ENCODE results near the gene USP1.

Gene USP1

GRCh38 chr1:62435231-62436038 lies 1.4 kb upstream of the USP1 start:
- H2AFZ ChIP-seq (ENCODE audit: low read length) = peak overlapping the region; percentile 94
- H3K9ac ChIP-seq (ENCODE audit: low read length) = peak overlapping the region; percentile 99
- peak overlapping the region; percentile 100 for H3K27ac ChIP-seq (ENCODE audit: low read length)
- H3K4me3 ChIP-seq (ENCODE audit: low read length) = peak overlapping the region; percentile 79
- H4K20me1 ChIP-seq (ENCODE audit: insufficient read depth, low read length) = peaks cover 12% of the 10 kb centered on the region
- H3F3A ChIP-seq (ENCODE audit: insufficient read depth, low read length) = peaks cover 21% of the 10 kb centered on the region
- H3K27me3 ChIP-seq (replicated peaks; ENCODE audit: insufficient read depth, low read length) = no peaks in the 10 kb centered on the region
- peak overlapping the region; percentile 89 for H3K4me2 ChIP-seq (ENCODE audit: low read depth, low read length)
- peaks cover 39% of the 10 kb centered on the region for H3K79me2 ChIP-seq (ENCODE audit: low read length)
- no peak for DNase-seq
- no peaks in the 10 kb centered on the region for H3K9me3 ChIP-seq (replicated peaks; ENCODE audit: insufficient read depth, low read length)
- H3K4me1 ChIP-seq (ENCODE audit: low read length) = 0 out of 2 replicates have a peak, but pooled peaks cover 13% of the 10 kb centered on the region
- no peaks in the 10 kb centered on the region for H3K36me3 ChIP-seq (replicated peaks; ENCODE audit: insufficient read depth, low read length)
- H3K9me2 ChIP-seq (replicated peaks; ENCODE audit: insufficient read depth, low read length) = no peaks in the 10 kb centered on the region
- TF ChIP-seq, protein P1, sequence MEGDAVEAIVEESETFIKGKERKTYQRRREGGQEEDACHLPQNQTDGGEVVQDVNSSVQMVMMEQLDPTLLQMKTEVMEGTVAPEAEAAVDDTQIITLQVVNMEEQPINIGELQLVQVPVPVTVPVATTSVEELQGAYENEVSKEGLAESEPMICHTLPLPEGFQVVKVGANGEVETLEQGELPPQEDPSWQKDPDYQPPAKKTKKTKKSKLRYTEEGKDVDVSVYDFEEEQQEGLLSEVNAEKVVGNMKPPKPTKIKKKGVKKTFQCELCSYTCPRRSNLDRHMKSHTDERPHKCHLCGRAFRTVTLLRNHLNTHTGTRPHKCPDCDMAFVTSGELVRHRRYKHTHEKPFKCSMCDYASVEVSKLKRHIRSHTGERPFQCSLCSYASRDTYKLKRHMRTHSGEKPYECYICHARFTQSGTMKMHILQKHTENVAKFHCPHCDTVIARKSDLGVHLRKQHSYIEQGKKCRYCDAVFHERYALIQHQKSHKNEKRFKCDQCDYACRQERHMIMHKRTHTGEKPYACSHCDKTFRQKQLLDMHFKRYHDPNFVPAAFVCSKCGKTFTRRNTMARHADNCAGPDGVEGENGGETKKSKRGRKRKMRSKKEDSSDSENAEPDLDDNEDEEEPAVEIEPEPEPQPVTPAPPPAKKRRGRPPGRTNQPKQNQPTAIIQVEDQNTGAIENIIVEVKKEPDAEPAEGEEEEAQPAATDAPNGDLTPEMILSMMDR (IDR thresholded peaks at IDR 0.05; ENCODE audit: low read length) = no peak
- TF ChIP-seq EZH2 (optimal IDR thresholded peaks at IDR 0.05; ENCODE audit: low read depth, low read length) = no peak
- TF ChIP-seq EZH2phosphoT487 (IDR thresholded peaks at IDR 0.05; ENCODE audit: low read length) = no peak

DNA sequence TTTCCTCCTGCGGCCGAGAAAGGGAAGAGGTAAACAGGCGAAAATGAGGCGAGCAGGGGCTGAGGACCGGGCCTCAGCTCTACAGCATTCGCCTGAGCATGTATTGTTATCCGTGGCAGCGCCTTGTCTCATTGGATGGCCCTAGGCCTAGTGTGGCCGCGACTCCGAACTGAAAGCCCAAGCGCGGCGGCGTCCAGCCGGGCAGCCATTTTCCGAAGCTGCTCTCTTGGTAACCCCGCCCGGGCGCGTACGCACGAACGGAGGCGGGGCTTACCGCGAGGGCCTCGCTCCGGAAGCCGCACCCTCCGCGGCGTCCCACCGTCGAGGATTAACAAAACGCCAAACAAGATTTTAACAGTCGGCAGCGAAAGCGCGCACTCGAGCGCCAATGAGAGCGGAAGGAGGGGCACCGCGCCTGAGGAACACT lies 797 bp upstream of the USP1 start:
- TF ChIP-seq, protein P1 (IDR thresholded peaks at IDR 0.05; ENCODE audit: low read length) = no peak
- TF ChIP-seq EZH2phosphoT487 (IDR thresholded peaks at IDR 0.05; ENCODE audit: low read length) (no peak), EZH2 (optimal IDR thresholded peaks at IDR 0.05; ENCODE audit: low read depth, low read length) (no peak)
- peaks cover 45% of the 10 kb centered on the region for H3K79me2 ChIP-seq (ENCODE audit: low read length)
- no peak for DNase-seq

DNA sequence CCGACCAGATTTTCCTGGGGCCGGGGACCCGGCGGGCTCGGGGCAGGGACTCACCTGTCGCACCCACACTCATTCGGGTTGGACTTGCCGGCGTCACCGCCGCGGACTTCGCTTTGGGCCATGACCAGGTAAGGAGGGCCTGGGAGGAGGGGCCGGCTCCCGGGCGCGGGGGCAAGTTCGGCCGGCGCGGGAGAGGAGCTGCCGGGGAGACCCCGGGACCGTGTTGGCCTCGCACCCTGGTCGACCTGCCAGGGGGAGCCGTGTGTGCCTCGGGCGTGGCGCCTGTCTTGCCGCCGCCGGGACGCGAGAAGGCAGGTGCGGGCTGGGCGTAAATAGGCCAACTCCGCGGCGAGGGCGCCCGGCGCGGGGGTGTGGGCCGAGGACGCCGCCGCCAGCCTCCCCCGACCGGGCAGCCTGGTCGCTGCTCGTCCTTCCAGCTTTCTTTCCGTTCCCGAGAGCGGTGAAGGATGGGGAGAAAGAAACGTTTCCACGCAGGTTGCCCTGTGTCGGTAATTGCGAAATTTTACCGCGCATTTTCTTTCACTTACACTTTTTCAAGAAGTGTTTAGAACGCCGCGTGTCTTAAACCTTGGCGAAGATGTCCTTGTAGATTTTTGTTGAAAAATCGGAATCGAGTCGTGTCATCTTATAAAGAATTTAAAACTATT lies 558 bp downstream of the USP1 start:
- TF ChIP-seq EZH2phosphoT487 (IDR thresholded peaks at IDR 0.05; ENCODE audit: low read length) (no peak), EZH2 (optimal IDR thresholded peaks at IDR 0.05; ENCODE audit: low read depth, low read length) (no peak)
- TF ChIP-seq, protein P1 (IDR thresholded peaks at IDR 0.05; ENCODE audit: low read length) = no peak
- Histone ChIP-seq H3K4me1 (ENCODE audit: low read length) (0 out of 2 replicates have a peak, but pooled peaks cover 13% of the 10 kb centered on the region), H2AFZ (ENCODE audit: low read length) (peak overlapping the region; percentile 94), H3K9ac (ENCODE audit: low read length) (peak overlapping the region; percentile 99), H3K79me2 (ENCODE audit: low read length) (peaks cover 59% of the 10 kb centered on the region), H3K4me3 (ENCODE audit: low read length) (peak overlapping the region; percentile 79), H4K20me1 (ENCODE audit: insufficient read depth, low read length) (peaks cover 26% of the 10 kb centered on the region), H3K9me2 (replicated peaks; ENCODE audit: insufficient read depth, low read length) (no peaks in the 10 kb centered on the region), H3K27ac (ENCODE audit: low read length) (peak overlapping the region; percentile 100), H3K4me2 (ENCODE audit: low read depth, low read length) (peak overlapping the region; percentile 89), H3K9me3 (replicated peaks; ENCODE audit: insufficient read depth, low read length) (no peaks in the 10 kb centered on the region), H3K27me3 (replicated peaks; ENCODE audit: insufficient read depth, low read length) (no peaks in the 10 kb centered on the region), H3F3A (ENCODE audit: insufficient read depth, low read length) (peaks cover 21% of the 10 kb centered on the region), H3K36me3 (replicated peaks; ENCODE audit: insufficient read depth, low read length) (peaks cover 12% of the 10 kb centered on the region; the same call in 1 of the 2 replicates)
- peak; percentile 28 for DNase-seq

More for the DNA sequence above, 797 bp upstream of the USP1 start:
- H2AFZ ChIP-seq (ENCODE audit: low read length) = peak overlapping the region; percentile 94
- 0 out of 2 replicates have a peak, but pooled peaks cover 5% of the 10 kb centered on the region for H3K36me3 ChIP-seq (replicated peaks; ENCODE audit: insufficient read depth, low read length)
- H3K9me3 ChIP-seq (replicated peaks; ENCODE audit: insufficient read depth, low read length) = no peaks in the 10 kb centered on the region
- peak overlapping the region; percentile 99 for H3K9ac ChIP-seq (ENCODE audit: low read length)
- peak overlapping the region; percentile 100 for H3K27ac ChIP-seq (ENCODE audit: low read length)
- H3K27me3 ChIP-seq (replicated peaks; ENCODE audit: insufficient read depth, low read length) = no peaks in the 10 kb centered on the region
- peak overlapping the region; percentile 79 for H3K4me3 ChIP-seq (ENCODE audit: low read length)
- 0 out of 2 replicates have a peak, but pooled peaks cover 13% of the 10 kb centered on the region for H3K4me1 ChIP-seq (ENCODE audit: low read length)
- H3K9me2 ChIP-seq (replicated peaks; ENCODE audit: insufficient read depth, low read length) = no peaks in the 10 kb centered on the region
- H3K4me2 ChIP-seq (ENCODE audit: low read depth, low read length) = peak overlapping the region; percentile 89
- peaks cover 21% of the 10 kb centered on the region for H3F3A ChIP-seq (ENCODE audit: insufficient read depth, low read length)
- H4K20me1 ChIP-seq (ENCODE audit: insufficient read depth, low read length) = peaks cover 19% of the 10 kb centered on the region
